IMR-90 (cell line): ENCODE results near the gene KATNBL1. TPM values are rescaled to one million over a fixed set of nuclear protein-coding genes. Genes with fewer than 3 reads are reported as not detected.

Source experiments
- ATAC-seq: fragments of 200-7000 bp; cut with Tn5 transposase; 2 replicates; pipeline ENCODE4 v1.9.1; 2020; ENCODE audit warnings: low read depth, mild to moderate bottlenecking, moderate library complexity
- BruUV-seq: library from RNA; stranded (reverse); fragments of 400-500 nt; replicated peaks from 2 replicates; lab custom pipeline; 2021; lab: Mats Ljungman, UMichigan
- CTCF ChIA-PET: fragments of 300-600 bp; formaldehyde crosslinking; extraction: SDS; loops from one replicate; lab custom pipeline; 2021; ENCODE audit warnings: antibody characterized with exemption; lab: Yijun Ruan, JAX
- POLR2A ChIA-PET: fragments of 300-600 bp; sonication (Branson Sonifier 250); formaldehyde crosslinking; loops from one replicate; lab custom pipeline; 2022; ENCODE audit warnings: antibody characterized with exemption; ENCODE audit not compliant: unreplicated experiment; lab: Charles Lee
- DNase-seq: peaks from one replicate; pipeline ENCODE4 v3.0.0; 2013
- H2AFZ ChIP-seq: replicated peaks from 2 replicates; pipeline ENCODE3; 2013; ENCODE audit warnings: low read length, mild to moderate bottlenecking; ENCODE audit not compliant: poor library complexity
- H2AK5ac ChIP-seq: 2 replicates; pipeline ENCODE4 v1.6.1; 2013; ENCODE audit warnings: low read depth, low read length, inconsistent platforms
- H2AK9ac ChIP-seq: replicated peaks from 2 replicates; pipeline ENCODE3; 2013; ENCODE audit warnings: mild to moderate bottlenecking, low read depth, low read length, moderate library complexity; ENCODE audit not compliant: poor library complexity
- H2BK120ac ChIP-seq: 2 replicates; pipeline ENCODE4 v1.6.1; 2013; ENCODE audit warnings: low read depth, low read length, inconsistent platforms
- H2BK15ac ChIP-seq: 3 replicates; pipeline ENCODE4 v1.6.1; 2013; ENCODE audit warnings: low read depth, low read length, inconsistent platforms
- H2BK20ac ChIP-seq: 2 replicates; pipeline ENCODE4 v1.6.1; 2013; ENCODE audit warnings: low read depth, mild to moderate bottlenecking, inconsistent platforms, low read length, moderate library complexity
- H2BK5ac ChIP-seq: 2 replicates; pipeline ENCODE4 v1.6.1; 2013; ENCODE audit warnings: mild to moderate bottlenecking, low read depth, low read length, inconsistent platforms; ENCODE audit not compliant: poor library complexity, severe bottlenecking
- H3K14ac ChIP-seq: replicated peaks from 2 replicates; pipeline ENCODE4 v1.6.1; 2013; ENCODE audit warnings: low read depth, low read length, inconsistent platforms
- H3K18ac ChIP-seq: 2 replicates; pipeline ENCODE4 v1.6.1; 2013; ENCODE audit warnings: low read depth, low read length, control low read depth
- H3K23ac ChIP-seq: 2 replicates; pipeline ENCODE4 v1.6.1; 2013; ENCODE audit warnings: low read depth, low read length, inconsistent platforms
- H3K27ac ChIP-seq: 2 replicates; pipeline ENCODE4 v1.5.1; 2013; ENCODE audit warnings: mild to moderate bottlenecking, control low read depth, low read length; ENCODE audit not compliant: insufficient read depth
- H3K27me3 ChIP-seq: 2 replicates; pipeline ENCODE4 v1.6.1; 2013; ENCODE audit warnings: low read length; ENCODE audit not compliant: control insufficient read depth, insufficient read depth
- H3K36me3 ChIP-seq: 2 replicates; pipeline ENCODE4 v1.6.1; 2013; ENCODE audit warnings: low read length, mixed read lengths; ENCODE audit not compliant: control insufficient read depth, insufficient read depth
- H3K4ac ChIP-seq: 2 replicates; pipeline ENCODE4 v1.6.1; 2013; ENCODE audit warnings: low read depth, low read length, inconsistent platforms
- H3K4me1 ChIP-seq: 2 replicates; pipeline ENCODE4 v1.6.1; 2013; ENCODE audit warnings: low read length, mixed read lengths; ENCODE audit not compliant: control insufficient read depth, insufficient read depth
- H3K4me2 ChIP-seq: 2 replicates; pipeline ENCODE4 v1.6.1; 2013; ENCODE audit warnings: low read depth, mild to moderate bottlenecking, control low read depth, low read length, moderate library complexity
- H3K4me3 ChIP-seq: 2 replicates; pipeline ENCODE4 v1.5.1; 2013; ENCODE audit warnings: low read depth, mild to moderate bottlenecking, control low read depth, low read length, moderate library complexity; ENCODE audit not compliant: insufficient read depth
- H3K56ac ChIP-seq: 2 replicates; pipeline ENCODE4 v1.6.1; 2013; ENCODE audit warnings: low read length, inconsistent platforms; ENCODE audit not compliant: insufficient read depth; ENCODE audit errors: extremely low read depth
- H3K79me1 ChIP-seq, 2 experiments: 2 replicates each; pipeline ENCODE4 v1.6.1; 2013; ENCODE audit warnings: low read length in 2 of 2, inconsistent platforms in 1 of 2, low read depth in 1 of 2
- H3K9ac ChIP-seq: 2 replicates; pipeline ENCODE4 v1.6.1; 2013; ENCODE audit warnings: low read depth, low read length, control low read depth
- H3K9me1 ChIP-seq: 2 replicates; pipeline ENCODE4 v1.6.1; 2013; ENCODE audit warnings: low read length, inconsistent platforms; ENCODE audit not compliant: insufficient read depth
- H3K9me3 ChIP-seq: 2 replicates; pipeline ENCODE4 v1.6.1; 2013; ENCODE audit warnings: low read length; ENCODE audit not compliant: control insufficient read depth, insufficient read depth
- H4K20me1 ChIP-seq: 2 replicates; pipeline ENCODE4 v1.6.1; 2013; ENCODE audit warnings: low read length, inconsistent platforms; ENCODE audit not compliant: insufficient read depth
- H4K5ac ChIP-seq: 2 replicates; pipeline ENCODE4 v1.6.1; 2013; ENCODE audit warnings: mild to moderate bottlenecking, low read depth, low read length, control low read depth
- H4K8ac ChIP-seq, 2 experiments: 2 replicates each; pipeline ENCODE4 v1.6.1; 2013; ENCODE audit warnings: low read depth in 2 of 2, low read length in 2 of 2, control low read depth in 1 of 2, inconsistent platforms in 1 of 2
- H4K91ac ChIP-seq: 2 replicates; pipeline ENCODE4 v1.6.1; 2013; ENCODE audit warnings: low read depth, low read length, inconsistent platforms; ENCODE audit not compliant: insufficient read depth
- BHLHE40 ChIP-seq: fragments of 150-350 bp; IDR thresholded peaks from 2 replicates; pipeline ENCODE4 v1.6.1; 2016; ENCODE audit warnings: mild to moderate bottlenecking, low read depth, low read length
- WGBS, 2 experiments: methylation state at CpG; one replicate each; pipeline versions ENCODE4 v1.1.5 to v1.1.7; 2013; ENCODE audit warnings: missing lambda C conversion rate in 2 of 2; ENCODE audit not compliant: insufficient read length in 1 of 2; ENCODE audit errors: extremely low coverage in 2 of 2; 5-methylcytosine and 5-hydroxymethylcytosine counted together
- dilution Hi-C: fragments of 300-500 bp; cut with HindIII; formaldehyde crosslinking; loops from one replicate; pipeline ENCODE4 v1.14.3; 2018; ENCODE audit warnings: low sequenced_read_pairs; ENCODE audit not compliant: unreplicated experiment
- in situ Hi-C: fragments of 300-500 bp; cut with MboI; formaldehyde crosslinking; loops from 3 replicates; pipeline ENCODE4 v1.14.3; 2019; ENCODE audit warnings: low sequenced_read_pairs, inconsistent platforms, mixed read lengths
- intact Hi-C: fragments of 100-400 bp; cut with micrococcal nuclease; formaldehyde crosslinking; loops from 2 replicates; pipeline ENCODE4 v1.10.0; 2022
- polyA plus RNA-seq, 3 experiments: library from polyadenylated mRNA; depleted of rRNA; stranded (reverse); fragments of >200 nt; gene quantifications; 2 replicates each; pipeline ENCODE4 v1.2.3, GENCODE V29; 2012; ENCODE audit warnings: low replicate concordance in 1 of 3
- total RNA-seq: library from RNA; depleted of rRNA; stranded (reverse); fragments of >200 nt; gene quantifications from 2 replicates; pipeline ENCODE4 v1.2.3, GENCODE V29; 2012

Gene KATNBL1
- total and polyA plus RNA-seq, 2 of the 4 experiments (the other 2 are of a cell fraction): 17.1 to 24.0 TPM

DNA sequence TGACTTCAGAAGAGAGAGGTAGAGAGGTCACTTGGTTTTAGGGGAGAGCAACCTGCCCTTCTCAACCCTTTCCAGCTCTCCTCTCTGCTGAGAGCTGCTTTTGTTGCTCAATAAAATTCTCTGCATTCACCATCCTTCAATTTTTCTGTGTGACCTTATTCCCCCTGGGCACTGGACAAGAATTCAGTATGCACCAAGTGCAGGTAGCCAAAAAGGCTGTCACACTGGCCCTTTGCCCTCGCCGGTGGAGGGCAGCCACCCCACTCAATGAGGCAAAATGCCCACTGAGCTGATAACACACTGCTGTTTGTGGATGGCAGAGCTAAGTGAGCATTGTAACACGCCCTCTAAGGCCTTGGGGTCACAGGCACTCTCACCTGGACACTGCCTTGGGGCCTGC is 95.2 kb downstream of the KATNBL1 start:
- Histone ChIP-seq H3K27me3 (no peaks in the 10 kb centered on the region), H3K9ac (no peak overlapping the region), H2AK9ac (no peak overlapping the region), H2AK5ac (no peak overlapping the region), H3K27ac (no peak overlapping the region), H3K56ac (no peak overlapping the region; the same call in 1 of the 2 replicates), H2BK120ac (no peak overlapping the region), H3K4me3 (no peak overlapping the region), H3K79me1 (no peaks in the 10 kb centered on the region), H4K91ac (no peak overlapping the region), H3K4me2 (no peak overlapping the region), H2BK15ac (no peak overlapping the region), H3K9me1 (no peaks in the 10 kb centered on the region), H3K23ac (no peak overlapping the region), H2BK20ac (no peak overlapping the region), H3K4me1 (no peaks in the 10 kb centered on the region; the same call in 1 of the 2 replicates), H4K8ac (no peak overlapping the region), H3K14ac (no peak overlapping the region), H3K9me3 (no peaks in the 10 kb centered on the region), H4K5ac (no peak overlapping the region), H2BK5ac (no peak overlapping the region), H3K4ac (no peak overlapping the region), H2AFZ (no peak overlapping the region), H3K36me3 (no peaks in the 10 kb centered on the region), H3K18ac (no peak overlapping the region), H4K20me1 (no peaks in the 10 kb centered on the region)
- no TSS peak for BruUV-seq
- DNase-seq: no peak
- dilution Hi-C loops (no loop called here), intact Hi-C loops (no loop called here), in situ Hi-C loops (loop anchor here (25.0 kb wide), 1 partner anchor 473 kb away; the partner anchor contains the start of gene GOLGA8B)
- POLR2A ChIA-PET: no interaction called here
- 93% methylated on average over 2 of the region's 3 CpGs; no CpG with 5 or more reads in 1 of the 2 experiments for WGBS, 2 experiments
- CTCF ChIA-PET: no interaction called here
- TF ChIP-seq BHLHE40: no peak
- ATAC-seq: no peak
